Neural cell (in vitro differentiated cells): ENCODE data around the gene ESYT2.

Experiments used
- CTCF ChIP-seq: fragments of 450-650 bp; IDR thresholded peaks from 2 replicates; pipeline ENCODE4 v1.5.1; 2014; ENCODE audit warnings: antibody characterized with exemption, mild to moderate bottlenecking, moderate library complexity; ENCODE audit not compliant: poor library complexity, severe bottlenecking
- EP300 ChIP-seq: fragments of 450-650 bp; conservative IDR thresholded peaks from 2 replicates; pipeline ENCODE4 v1.6.1; 2014; ENCODE audit warnings: antibody characterized with exemption, mild to moderate bottlenecking, moderate library complexity; ENCODE audit not compliant: poor library complexity, severe bottlenecking
- EZH2 ChIP-seq: fragments of 200-600, 300-800 bp; shearing (Covaris generic), sonication (generic); IDR thresholded peaks from 2 replicates; pipeline ENCODE4 v1.6.1; 2014; ENCODE audit warnings: antibody characterized with exemption, low read length, borderline replicate concordance, mild to moderate bottlenecking; ENCODE audit not compliant: insufficient read depth, poor library complexity, severe bottlenecking
- MXI1 ChIP-seq: fragments of 450-650 bp; conservative IDR thresholded peaks from 2 replicates; pipeline ENCODE4 v1.6.1; 2014; ENCODE audit warnings: antibody characterized with exemption, mild to moderate bottlenecking; ENCODE audit not compliant: poor library complexity, severe bottlenecking
- POLR2AphosphoS5 ChIP-seq: IDR thresholded peaks from 2 replicates; pipeline ENCODE4 v1.6.1; 2012
- RAD21 ChIP-seq: fragments of 450-650 bp; conservative IDR thresholded peaks from 2 replicates; pipeline ENCODE4 v1.6.1; 2014; ENCODE audit warnings: antibody characterized with exemption, mild to moderate bottlenecking, moderate library complexity
- REST ChIP-seq: IDR thresholded peaks from 2 replicates; pipeline ENCODE4 v1.6.1; 2012; ENCODE audit warnings: borderline replicate concordance
- SMC3 ChIP-seq: fragments of 450-650 bp; conservative IDR thresholded peaks from 2 replicates; pipeline ENCODE4 v1.6.1; 2014; ENCODE audit warnings: antibody characterized with exemption, mild to moderate bottlenecking, moderate library complexity; ENCODE audit not compliant: poor library complexity

DNA sequence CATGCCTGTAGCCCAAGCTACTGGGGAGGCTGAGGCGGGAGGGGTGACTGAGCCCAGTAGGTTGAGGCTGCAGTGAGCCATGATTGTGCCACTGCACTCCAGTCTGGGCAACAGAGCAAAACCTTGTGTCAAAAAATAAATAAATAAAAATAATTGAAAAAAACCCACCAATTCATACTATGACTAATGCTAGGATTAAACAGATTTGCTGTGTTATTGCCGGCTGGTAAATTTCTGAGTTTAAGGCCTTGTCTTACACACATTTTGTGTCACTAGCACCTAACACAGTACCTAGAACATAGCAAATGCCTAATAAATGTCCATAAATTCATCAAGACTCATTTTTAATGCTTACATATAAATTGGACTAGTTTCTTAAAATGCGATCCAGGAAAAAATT lies 8.7 kb downstream of the ESYT2 start:
- no peak for TF ChIP-seq RAD21
- no peak for TF ChIP-seq EZH2
- TF ChIP-seq REST, result no peak
- no peak for TF ChIP-seq CTCF
- TF ChIP-seq POLR2AphosphoS5, result no peak
- no peak for TF ChIP-seq EP300
- no peak for TF ChIP-seq MXI1
- no peak for TF ChIP-seq SMC3
